ENCODE measurements around the gene CCDC148. TPM values are rescaled to one million over a fixed set of nuclear protein-coding genes. Genes with fewer than 3 reads are reported as not detected.
A peak's percentile ranks its signal among the peaks of the same experiment; 100 is the strongest.

The CCDC148 gene
- total RNA-seq, 1 donor = 0.72 TPM

DNA sequence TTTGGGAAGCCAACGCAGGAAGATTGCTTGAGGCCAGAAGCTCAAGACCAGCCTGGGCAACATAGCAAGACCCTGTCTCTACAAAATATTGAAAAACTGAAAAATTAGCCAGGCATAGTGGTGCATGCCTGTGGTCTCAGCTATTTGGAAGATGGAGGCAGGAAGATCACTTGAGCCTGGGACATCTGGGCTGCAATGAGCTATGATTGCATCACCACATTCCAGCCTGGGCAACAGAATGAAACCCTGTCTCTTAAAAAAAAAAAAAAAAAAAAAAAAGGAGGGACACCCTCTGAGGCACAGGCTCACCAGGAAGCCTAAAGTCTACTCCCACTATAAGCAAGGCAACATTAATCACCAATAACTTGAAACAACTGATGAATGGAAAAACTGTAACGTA lies 151.1 kb downstream of the CCDC148 start:
- TF ChIP-seq, protein P1, sequence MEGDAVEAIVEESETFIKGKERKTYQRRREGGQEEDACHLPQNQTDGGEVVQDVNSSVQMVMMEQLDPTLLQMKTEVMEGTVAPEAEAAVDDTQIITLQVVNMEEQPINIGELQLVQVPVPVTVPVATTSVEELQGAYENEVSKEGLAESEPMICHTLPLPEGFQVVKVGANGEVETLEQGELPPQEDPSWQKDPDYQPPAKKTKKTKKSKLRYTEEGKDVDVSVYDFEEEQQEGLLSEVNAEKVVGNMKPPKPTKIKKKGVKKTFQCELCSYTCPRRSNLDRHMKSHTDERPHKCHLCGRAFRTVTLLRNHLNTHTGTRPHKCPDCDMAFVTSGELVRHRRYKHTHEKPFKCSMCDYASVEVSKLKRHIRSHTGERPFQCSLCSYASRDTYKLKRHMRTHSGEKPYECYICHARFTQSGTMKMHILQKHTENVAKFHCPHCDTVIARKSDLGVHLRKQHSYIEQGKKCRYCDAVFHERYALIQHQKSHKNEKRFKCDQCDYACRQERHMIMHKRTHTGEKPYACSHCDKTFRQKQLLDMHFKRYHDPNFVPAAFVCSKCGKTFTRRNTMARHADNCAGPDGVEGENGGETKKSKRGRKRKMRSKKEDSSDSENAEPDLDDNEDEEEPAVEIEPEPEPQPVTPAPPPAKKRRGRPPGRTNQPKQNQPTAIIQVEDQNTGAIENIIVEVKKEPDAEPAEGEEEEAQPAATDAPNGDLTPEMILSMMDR (IDR thresholded peaks at IDR 0.05; ENCODE audit: insufficient read depth, low read length) = no peak
- no peak overlapping the region for H3K4me3 ChIP-seq (ENCODE audit: low read depth, low read length)
- no peak for DNase-seq (ENCODE audit: low read depth)

DNA sequence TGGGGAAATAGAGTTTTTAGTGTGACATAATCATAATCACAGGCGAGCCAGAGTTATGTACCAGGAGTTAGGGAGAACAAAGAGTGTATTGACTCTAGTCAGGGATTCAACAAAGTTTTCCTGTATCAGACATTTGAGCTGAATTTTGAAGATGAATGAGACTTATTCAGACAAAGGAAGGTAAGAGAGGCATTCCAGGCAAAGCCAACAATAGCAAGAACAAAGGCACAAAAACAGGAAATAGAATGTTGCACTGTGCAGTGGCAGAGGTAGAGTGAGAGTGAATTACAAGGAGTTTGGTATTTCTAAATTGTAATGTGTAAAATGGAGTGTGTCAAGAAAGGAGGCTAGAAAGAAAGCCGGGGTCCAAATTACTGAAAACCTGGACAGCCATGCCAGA lies 156.2 kb downstream of the CCDC148 start:
- no peak overlapping the region for H3K4me3 ChIP-seq (ENCODE audit: low read depth, low read length)
- no peak for DNase-seq (ENCODE audit: low read depth)
- TF ChIP-seq, protein P1 (IDR thresholded peaks at IDR 0.05; ENCODE audit: insufficient read depth, low read length) = no peak

DNA sequence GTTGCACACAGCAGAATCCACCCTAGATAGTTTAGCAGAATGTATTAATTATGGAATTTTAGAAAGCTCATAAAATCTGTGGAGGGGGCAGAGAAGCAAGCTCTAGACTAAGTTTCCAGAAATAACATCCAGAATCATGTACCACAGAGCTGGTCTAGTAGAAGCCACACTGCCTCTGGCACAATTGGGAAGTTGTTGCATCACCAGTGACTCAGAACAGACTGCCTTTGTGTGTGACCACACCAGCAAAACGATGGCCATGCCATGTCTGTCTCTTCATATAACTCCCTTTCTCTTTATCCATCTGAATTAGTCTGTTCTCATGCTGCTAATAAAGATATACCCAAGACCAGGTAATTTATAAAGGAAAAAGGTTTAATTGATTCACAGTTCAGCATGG lies 158.9 kb downstream of the CCDC148 start:
- peak; percentile 8 for DNase-seq (ENCODE audit: low read depth)
- TF ChIP-seq, protein P1 (IDR thresholded peaks at IDR 0.05; ENCODE audit: insufficient read depth, low read length) = no peak

DNA sequence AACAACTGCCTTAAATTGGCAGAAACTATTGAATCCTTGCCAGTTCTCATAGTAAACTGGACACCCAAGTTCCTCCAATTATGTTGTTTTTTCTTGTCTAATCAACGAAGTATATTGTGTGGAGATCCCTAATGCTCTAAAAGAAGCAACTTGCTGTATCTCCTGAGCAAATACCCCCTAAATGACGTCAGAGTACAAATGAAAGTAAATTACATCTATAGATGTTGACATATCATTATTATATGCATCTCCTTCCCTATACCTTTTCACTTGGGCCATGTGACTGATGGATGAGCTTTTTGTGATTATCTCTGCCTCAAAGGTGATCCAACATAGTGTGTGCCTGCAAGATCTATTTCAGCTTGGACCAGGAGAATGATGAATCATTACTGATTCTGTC lies 159.4 kb downstream of the CCDC148 start:
- TF ChIP-seq, protein P1 (IDR thresholded peaks at IDR 0.05; ENCODE audit: insufficient read depth, low read length) = no peak
- no peak overlapping the region for H3K4me3 ChIP-seq (ENCODE audit: low read depth, low read length)
- DNase-seq (ENCODE audit: low read depth) = no peak

More for the DNA sequence above, 158.9 kb downstream of the CCDC148 start:
- H3K4me3 ChIP-seq (ENCODE audit: low read depth, low read length) = no peak overlapping the region

DNA sequence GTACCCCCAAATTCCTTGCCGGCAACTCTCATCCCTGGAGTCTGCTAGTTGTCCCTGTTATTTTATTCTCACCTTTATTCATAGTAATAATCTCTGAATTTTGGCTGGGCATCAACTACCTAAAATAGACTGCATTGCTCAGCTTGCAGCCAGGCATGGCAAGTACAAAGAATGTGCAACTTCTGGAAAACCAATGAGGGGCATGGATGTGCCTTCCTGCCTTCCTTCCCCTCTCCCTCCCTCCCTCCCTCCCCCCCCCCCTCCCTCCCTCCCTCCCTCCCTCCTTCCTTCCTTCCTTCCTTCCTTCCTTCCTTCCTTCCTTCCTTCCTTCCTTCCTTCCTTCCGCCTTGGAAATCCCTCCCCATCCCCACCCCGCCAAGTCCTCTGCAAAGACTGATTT lies 162.8 kb downstream of the CCDC148 start:
- no peak overlapping the region for H3K4me3 ChIP-seq (ENCODE audit: low read depth, low read length)
- no peak for DNase-seq (ENCODE audit: low read depth)
- TF ChIP-seq, protein P1 (IDR thresholded peaks at IDR 0.05; ENCODE audit: insufficient read depth, low read length) = no peak

DNA sequence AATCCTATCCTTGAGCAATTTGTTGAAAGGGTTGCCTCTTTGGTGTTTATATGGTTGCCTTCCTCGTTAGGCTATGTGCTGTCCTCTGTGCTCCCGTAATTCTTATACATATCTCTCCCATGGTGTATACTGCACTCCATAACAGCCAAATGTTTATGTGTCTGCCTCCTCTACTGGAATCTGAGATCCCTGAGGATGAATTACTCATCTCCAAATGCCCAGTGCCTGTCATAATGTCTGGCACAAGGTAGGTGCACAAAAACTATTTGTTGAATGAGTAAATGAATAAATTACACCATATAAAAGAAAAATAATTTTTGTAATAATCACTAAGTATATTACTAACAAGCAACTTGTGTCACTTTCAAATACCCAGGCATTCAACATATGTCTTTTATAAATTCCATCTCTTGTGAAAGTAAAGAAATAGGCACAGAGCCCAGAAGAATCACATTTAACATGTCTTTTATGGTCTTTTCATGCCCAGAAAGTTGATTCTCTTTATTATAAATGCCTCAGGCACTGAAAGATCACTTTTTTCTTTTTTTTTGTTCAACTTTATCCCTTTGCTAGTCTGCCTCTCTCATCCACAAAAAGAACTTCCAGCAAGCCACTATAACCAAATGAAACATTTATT lies 164.9 kb downstream of the CCDC148 start:
- DNase-seq (ENCODE audit: low read depth) = no peak

More for the DNA sequence above, 164.9 kb downstream of the CCDC148 start:
- no peak overlapping the region for H3K4me3 ChIP-seq (ENCODE audit: low read depth, low read length)
- TF ChIP-seq, protein P1 (IDR thresholded peaks at IDR 0.05; ENCODE audit: insufficient read depth, low read length) = no peak

All from fibroblast of the aortic adventitia (primary cell).